Testis (tissue), 2 donors: ENCODE measurements around the gene KIAA1671.

ENCODE experiments used
- CTCF ChIP-seq, 3 experiments: fragments of 450-650 bp in 2 of 3; fragments of 200-600 bp in 1 of 3; sonication (generic) in 1 of 3; IDR thresholded peaks; one replicate each; pipeline ENCODE4 v1.5.1; 2016 to 2019; ENCODE audit warnings: antibody characterized with exemption in 3 of 3, mild to moderate bottlenecking in 2 of 3, moderate library complexity in 1 of 3
- POLR2A ChIP-seq: fragments of 450-650 bp; IDR thresholded peaks from one replicate; pipeline ENCODE4 v1.6.1; 2017; ENCODE audit warnings: antibody characterized with exemption, mild to moderate bottlenecking, moderate library complexity

- TF ChIP-seq CTCF (IDR thresholded peaks at IDR 0.05) (no peak), POLR2A (no peak)
Observed at GRCh38 chr22:25021976-25022711, 69.6 kb downstream of the KIAA1671 start.
